HL-60/S4 treated with retinoic acid at 250 ng/mL for 4 days and 3 days (cell line): ENCODE data around the gene FAM20B.
"Not testable (repeated sequence)": the region's sequence is repeated elsewhere in the genome, so short reads cannot be mapped to it uniquely, and the experiment has no call there.

Experiments
- in situ Hi-C: fragments of 300-500 bp; cut with MboI; formaldehyde crosslinking; loops from 2 replicates; pipeline ENCODE4 v1.7.0; 2022; ENCODE audit warnings: low sequenced_read_pairs

FAM20B gene

DNA sequence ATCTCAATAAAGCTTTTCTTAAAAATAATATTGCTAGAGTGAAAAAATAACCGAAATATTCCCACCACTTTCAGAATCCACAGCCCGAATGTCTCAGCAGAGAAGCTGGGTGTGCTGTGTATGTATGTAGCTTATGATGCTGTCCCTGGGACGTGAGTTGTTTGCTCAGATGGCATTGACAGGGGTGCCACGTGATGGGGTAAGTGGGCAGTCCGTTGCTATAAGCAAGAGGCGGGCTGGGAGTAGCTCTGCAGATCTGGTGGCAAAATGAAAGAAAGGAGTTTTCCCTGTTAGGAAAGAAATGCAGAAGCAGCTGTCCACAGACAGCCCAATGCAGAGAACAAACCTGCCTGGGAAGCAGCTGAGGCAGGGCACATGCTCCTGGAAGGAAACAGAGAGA is 3.8 kb upstream of the FAM20B start:
- in situ Hi-C loops = no loop called here

DNA sequence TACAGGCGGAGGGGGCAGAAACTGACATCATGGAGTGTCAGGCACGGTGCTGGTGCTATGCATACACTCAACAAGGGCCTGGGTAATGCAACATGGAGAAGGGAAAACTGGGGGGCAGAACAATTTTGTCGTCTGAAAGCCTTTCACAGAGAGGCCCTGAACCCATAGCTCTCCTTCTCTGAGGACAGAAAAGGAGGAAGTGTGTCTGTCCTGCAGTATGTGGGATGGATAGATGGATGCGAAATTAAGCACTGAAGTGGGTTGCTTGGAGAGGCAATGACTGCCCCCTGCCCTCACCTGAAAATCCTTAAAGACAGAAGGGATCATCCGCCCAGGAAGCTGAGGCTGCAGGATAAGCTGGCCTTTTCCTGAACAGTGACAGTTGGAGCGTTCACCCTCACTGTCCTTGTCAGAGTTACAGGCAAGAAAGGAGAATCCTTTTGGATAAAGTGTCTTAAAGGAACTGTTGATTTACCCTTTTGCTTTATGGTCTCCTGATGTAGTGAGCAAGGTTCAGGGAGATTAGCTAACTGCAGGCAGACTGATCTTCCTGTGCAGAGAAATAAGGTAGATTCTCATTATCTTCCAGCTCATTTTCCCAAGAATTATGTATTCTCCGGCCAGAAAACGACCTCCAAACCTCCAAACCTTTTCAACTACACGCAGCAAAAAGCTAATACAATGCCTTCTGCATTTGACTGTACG is 1.6 kb upstream of the FAM20B start:
- in situ Hi-C loops = no loop called here

DNA sequence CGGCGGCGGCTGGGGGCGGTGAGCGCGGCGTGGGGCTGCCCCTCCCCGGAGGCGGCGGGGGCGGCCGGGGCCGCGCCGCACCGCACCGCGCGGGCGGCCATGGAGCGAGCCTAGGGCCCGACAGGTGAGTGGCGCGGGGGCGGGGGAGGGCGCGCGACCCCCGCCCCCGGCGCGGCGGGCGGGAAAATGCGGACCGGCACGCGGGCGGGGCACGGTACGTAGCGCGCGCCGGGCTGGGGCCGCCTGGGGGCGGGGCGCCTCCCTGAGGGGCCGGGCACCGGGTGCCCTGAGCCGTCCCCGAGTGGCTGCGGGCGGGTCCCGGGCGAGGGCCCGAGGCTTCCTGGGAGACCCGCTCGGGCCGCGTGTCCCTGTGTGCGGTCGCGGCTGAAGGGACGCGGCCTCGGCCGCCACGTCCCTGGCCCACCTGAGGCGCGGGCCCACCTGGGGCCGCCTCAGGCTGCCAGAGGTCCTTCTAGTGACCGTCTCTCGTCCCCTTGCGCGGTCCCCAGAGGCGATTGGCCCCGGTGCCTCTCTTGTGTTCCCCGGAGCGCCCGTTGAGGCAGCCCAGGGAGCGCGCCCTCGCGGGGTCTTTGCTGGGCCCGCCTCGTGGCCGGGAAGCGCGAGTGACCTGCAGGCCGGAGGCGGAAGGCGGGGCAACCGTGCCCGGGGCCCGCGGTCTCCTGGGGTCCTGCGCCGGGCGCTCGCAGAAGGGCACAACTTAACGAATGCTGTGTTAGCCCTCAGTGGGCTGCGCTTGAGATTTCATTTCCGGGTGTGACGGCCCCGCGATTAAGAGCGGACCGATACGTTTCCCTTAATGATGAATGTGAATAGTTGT is 500 bp downstream of the FAM20B start:
- in situ Hi-C loops = no loop called here

DNA sequence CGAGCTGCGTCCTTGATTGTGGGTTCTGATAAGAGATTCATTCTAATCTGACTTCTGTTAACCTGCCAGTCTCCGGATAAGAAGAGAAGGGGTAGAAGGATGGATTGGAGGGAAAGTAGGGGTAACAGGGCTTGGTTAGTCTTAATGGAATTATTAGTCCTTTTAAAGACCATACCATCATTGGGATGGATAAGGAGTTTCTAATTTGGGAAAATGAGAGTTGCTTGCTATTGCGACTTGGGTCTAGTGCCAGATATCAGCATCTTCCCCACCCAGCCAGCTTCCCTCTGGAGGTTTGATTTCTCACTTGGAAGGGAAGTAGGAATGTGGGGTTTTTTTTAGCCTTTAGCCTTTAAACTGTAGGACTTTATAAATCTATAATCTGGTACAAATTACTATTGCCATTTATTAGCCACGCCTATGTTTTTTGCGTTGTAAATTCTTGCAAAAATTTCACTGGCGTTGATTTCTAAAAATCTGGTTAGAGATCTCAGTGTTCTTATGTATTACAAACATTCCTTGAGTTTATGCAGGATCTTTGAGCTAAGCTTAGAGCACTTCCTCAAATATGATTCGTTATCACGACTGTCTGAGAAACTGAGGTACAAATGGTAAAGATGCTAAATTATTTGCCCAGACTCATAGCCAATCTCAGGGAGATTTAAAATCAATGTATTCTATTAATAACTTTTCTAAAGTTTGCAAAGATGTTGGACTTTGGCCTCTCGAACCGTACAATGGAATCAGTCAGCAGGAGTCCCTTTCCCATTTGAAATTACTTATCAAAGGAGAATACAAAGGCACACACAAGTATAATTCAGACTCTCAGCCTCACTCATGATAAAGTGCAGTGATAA is 1.3 kb downstream of the FAM20B start:
- in situ Hi-C loops = no loop called here

DNA sequence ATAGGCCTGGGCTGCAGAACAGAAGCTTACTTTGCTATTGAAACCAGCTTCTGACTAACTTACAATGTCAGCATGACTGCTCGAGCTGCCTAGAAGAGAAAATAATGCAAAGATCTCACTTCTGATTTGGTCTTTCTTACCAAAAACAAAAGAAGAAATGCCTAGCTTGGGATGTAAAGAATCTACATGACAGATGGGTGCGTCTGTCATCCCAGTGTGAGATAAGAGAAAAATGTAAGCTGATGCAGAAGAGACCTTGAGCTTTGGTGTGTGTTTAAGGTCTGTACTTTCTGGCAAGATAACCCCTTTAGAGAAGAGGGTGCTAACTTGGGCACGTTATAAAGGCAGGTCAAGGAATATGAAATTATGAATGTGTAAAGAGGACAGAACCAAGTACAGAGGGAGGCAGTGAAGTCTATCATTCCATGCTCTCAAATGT is 3.6 kb downstream of the FAM20B start:
- in situ Hi-C loops = no loop called here

DNA sequence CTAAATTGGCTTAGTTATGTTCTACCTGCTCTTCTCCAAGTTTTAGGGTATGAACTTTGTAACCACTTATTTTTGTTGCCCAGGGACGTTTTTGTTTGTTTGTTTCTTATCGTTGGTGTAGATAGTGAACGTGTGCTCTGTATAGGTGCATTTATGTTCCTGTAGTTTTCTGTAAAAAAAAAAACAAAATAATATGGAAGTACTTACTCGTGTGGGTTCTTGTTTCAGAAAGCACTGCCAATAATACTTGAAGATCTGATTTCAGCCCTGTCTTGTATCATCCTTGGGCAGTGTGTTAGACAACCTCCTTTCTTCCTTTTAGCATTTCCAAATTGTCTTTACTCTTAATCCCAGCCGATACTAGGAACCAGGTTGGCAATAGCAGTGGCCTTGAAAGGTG is 4.4 kb downstream of the FAM20B start:
- in situ Hi-C loops = no loop called here

DNA sequence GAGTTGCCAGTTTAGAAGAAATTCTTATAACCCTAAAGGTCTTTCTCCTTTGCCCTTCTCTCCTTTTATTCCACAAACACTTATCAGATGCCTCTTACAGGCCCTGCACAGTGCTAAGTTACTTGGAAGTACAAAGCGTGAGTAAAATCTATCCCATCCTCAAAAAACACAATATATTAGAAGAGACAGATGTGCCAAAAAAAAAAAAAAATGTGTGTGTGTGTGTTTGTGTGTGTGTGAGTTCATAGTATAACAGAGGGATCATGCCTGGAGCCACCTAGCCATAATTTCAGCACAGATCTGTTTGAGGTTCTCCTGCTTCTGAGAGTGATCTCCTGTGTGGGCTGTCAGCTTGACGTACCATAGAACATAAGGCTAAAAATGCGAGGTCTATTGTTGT is 5.0 kb downstream of the FAM20B start:
- in situ Hi-C loops = no loop called here

DNA sequence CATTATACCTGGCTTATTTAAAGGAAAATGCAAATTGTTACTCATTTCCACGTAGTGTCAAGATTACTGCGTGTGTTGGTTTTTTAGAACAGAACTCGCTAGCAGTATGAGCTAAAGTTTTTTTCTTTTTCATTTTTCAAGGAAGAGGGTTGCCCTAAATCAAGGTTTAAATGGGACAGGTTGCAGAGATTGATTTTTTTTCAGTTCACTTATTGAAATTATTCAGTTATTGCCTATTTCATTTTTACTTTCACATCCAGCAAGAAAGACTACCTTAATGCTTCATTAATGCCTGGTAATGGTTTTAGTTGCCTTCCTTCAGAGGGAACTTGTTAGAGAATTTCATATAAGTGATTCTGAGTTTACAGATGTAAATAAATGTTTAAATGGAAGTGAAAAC is 5.6 kb downstream of the FAM20B start:
- in situ Hi-C loops = no loop called here

DNA sequence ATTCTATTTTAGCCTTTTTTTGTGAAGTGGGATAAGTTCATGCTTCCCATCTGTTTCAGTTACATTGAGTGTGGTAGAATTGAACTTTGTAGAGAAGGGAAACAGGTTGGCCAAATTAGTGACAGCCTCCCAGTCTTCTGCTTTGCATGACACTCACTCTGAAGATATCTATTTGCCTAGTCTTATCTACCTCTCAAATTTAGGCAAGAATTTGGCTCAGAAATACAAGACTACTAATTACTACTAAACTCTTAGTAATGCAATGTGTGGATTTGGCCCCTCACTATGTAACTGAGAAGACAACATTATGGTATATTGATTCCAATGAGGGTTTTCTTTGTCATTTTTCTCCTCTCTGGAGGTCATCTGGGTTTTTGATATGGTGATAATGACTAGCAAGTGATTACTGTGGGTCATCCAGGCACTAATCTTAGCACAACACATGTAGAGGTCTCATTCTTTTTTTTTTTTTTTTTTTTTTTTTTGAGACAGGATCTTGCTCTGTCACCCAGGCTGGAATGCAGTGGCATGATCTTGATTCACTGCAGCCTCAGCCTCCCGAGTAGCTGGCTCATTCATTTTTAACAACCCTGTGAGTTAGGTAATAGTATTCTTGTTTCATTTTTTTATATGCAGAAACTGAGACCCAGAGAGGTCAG is 6.3 kb downstream of the FAM20B start:
- in situ Hi-C loops = no loop called here

DNA sequence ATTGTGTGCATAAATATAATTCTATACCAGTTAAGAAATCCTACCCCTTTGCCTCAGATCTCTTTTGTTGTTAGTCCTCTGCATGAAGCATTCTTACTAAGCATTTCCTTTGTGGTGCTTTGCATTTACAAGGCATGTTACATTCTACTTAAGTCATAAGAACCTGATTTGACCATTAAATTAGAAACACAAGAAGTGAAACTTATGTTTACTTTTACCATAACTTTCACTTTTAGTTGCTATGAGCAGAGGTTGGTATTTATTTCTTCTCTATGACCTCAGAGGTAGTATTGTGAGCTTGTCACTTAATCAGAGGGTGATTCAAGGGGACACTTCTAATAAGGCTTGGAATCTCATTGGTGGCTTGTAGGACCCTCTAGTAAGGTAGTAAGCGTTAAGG is 9.0 kb downstream of the FAM20B start:
- in situ Hi-C loops = no loop called here

DNA sequence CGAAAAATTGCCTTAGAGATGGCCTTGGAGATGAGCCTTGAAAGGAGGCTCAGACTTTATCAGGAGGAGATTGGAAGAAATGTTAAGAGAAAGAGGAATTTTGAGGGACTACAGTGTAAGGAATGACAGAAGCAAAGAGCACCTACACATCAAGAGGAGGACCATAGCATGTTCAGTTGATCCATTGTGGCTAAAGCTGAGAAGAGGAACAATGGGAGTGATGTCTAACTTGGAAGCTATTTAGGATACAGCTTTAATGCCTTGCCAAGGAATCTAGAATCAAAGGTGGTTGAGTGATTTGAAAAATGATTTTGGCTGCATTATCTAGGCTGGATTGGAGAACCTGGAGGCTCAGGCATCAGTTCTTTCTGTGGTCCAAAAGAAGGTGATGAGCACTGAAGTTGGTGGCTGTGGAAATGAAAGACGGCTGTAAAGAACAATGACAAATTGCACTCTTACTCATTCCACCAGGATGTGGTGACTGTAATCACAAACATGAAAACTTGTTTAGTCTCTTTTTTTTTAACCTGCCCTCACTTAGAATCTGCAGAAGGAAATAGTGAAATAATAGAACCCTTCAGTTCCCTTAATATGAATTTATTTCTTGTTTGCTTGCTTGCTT is 11.3 kb downstream of the FAM20B start:
- in situ Hi-C loops = no loop called here

DNA sequence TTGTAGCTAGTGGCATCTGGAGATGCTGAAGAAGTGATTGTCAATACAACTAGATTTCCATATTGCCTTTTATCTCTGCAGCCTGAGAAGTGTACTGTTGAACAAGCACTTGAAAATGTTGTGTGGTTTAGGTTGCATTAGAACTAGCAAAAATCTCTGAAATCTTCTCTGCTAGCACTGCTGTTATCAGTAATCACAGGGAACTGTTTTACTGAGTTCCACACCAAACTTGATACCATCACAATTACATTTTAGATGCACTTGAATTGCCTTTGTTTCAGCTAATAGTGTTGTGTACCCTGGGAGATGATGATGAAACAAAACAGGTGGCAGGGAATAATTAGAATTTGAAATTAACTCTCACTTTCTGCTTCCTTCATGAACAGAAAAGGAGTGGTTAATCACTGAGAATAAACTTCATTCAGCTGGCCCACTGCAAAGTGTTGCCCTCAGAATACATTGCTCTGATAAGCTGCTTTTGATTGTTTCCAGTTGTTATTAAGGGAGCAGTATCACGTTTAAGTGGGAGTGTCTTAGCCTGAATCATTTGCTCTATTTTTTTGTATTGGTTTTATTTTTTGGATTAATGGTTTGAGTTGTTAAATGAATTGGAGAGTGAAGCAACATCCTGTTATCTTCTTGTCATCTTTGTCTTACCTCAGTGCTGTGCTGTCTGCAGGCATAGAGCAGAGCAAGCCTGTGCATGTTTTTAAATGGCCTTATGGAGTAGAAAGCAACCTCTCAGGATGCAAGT is 13.0 kb downstream of the FAM20B start:
- in situ Hi-C loops = no loop called here

DNA sequence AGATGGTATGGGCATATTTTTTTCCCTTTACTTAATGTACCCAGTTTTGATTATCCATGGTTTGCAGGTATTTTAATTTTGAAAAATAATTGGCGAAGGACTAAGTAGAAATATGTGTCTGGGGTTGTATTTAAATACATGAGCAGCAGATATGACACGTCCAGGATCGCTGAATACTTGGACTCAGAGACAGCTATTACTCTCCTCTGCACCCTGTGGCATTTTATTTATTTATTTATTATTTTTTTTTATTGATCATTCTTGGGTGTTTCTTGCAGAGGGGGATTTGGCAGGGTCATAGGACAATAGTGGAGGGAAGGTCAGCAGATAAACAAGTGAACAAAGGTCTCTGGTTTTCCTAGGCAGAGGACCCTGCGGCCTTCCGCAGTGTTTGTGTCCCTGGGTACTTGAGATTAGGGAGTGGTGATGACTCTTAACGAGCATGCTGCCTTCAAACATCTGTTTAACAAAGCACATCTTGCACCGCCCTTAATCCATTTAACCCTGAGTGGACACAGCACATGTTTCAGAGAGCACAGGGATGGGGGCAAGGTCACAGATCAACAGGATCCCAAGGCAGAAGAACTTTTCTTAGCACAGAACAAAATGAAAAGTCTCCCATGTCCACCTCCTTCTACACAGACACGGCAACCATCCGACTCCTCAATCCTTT is 13.9 kb downstream of the FAM20B start:
- in situ Hi-C loops = not testable (repeated sequence)

DNA sequence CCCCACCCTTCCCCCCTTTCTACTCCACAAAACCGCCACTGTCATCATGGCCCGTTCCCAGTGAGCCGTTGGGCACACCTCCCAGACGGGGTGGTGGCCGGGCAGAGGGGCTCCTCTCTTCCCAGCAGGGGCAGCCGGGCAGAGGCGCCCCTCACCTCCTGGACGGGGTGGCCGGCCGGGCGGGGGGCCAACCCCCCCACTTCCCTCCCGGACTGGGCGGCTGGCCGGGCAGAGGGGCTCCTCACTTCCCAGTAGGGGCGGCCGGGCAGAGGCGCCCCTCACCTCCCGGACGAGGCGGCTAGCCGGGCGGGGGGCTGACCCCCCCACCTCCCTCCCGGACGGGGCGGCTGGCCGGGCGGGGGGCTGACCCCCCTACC is 14.5 kb downstream of the FAM20B start:
- in situ Hi-C loops = not testable (repeated sequence)

DNA sequence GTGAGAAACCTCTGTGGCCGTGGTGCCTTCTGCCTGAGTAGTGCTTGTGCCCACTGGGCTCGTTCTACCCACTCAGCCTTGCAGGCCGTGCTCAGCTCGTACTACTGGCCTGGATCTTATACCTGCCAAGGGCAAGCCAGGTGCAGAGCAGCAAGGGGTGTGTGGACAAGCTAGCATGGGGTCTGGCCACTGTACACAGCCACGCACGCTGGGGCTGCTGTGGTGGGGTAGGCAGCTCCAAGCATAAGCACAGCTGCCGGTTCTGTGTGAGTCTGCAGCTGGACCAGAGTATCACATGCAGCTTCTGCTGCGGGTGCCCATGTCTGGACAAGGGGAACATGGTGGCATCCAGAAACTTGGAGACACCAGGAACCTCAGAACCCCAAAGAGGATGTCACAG is 16.4 kb downstream of the FAM20B start:
- in situ Hi-C loops = no loop called here

DNA sequence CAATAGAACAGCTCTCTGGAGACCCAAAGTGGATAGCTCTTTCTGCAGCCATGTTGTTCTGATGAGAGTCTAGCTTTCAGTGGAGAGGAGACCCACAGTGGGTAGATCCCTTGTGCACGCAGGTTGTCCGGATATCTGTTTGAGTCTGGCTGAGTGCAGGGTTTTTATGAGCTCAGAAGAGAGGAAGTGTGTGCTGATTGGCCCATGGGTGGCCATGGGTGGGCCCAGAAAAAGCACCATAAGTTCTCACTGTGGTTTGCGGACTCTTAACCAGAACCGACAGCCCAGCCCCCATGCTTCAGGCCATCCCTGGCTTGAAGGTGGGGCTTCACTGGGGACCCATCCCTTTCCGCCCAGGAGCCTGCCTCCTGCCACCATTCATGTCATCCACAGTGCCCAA is 17.0 kb downstream of the FAM20B start:
- in situ Hi-C loops = no loop called here

DNA sequence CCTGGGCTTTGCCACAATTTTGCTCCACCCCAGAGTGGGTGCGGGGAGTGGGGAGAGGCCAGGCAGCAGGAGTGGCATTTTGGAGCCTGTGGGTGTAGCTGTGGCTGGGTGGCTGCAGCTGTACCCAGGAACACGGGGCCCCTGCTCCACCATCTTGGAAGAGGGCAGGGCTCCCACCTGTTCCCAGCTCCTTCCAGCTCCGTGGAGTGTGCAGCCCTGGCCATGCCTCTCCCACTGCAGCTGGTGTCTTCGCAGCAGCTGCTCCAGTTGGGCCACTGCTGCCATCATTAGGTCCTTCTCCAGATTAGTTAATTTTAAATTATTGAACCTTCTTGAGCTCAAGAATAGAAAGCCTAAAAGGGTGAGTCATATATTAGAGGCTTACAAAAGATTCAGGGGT is 17.6 kb downstream of the FAM20B start:
- in situ Hi-C loops = no loop called here

DNA sequence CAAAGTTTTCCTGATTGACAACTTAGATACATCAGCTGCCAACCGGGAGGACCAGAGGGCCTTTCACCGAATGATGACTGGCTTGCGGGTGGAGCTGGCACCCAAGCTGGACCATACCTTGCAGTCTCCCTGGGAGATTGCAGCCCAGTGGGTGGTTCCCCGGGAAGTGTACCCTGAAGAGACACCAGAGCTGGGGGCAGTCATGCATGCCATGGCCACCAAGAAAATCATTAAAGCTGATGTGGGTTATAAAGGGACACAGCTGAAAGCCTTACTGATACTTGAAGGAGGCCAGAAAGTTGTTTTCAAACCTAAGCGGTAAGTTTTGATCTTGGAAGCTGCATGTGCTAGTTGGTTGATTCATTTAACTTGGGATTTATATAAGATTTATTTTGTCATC is 18.2 kb downstream of the FAM20B start:
- in situ Hi-C loops = no loop called here
